Coronary artery (tissue), 2 donors: ENCODE data around the gene TMEM130.

ENCODE experiments used
- DNase-seq: peaks from one replicate; pipeline ENCODE4 v3.0.0-alpha.2; 2017; ENCODE audit warnings: low spot score
- H3K27ac ChIP-seq, 2 donors: fragments of 200-600 bp; sonication (generic); one replicate each; pipeline ENCODE4 v1.5.1; 2016 to 2019
- H3K4me3 ChIP-seq: fragments of 200-600 bp; sonication (generic); 2 replicates; pipeline ENCODE4 v1.5.1; 2016; ENCODE audit warnings: mild to moderate bottlenecking, moderate library complexity
- TF ChIP-seq, protein P1 (sequence below): fragments of 200-600 bp; sonication (generic); IDR thresholded peaks from one replicate; pipeline ENCODE4 v1.5.1; 2019; ENCODE audit warnings: antibody characterized with exemption

The TMEM130 gene

GRCh38 chr7:98870807-98871491 is 1.1 kb upstream of the TMEM130 start:
- peak; percentile 66 for DNase-seq
- TF ChIP-seq, protein P1, sequence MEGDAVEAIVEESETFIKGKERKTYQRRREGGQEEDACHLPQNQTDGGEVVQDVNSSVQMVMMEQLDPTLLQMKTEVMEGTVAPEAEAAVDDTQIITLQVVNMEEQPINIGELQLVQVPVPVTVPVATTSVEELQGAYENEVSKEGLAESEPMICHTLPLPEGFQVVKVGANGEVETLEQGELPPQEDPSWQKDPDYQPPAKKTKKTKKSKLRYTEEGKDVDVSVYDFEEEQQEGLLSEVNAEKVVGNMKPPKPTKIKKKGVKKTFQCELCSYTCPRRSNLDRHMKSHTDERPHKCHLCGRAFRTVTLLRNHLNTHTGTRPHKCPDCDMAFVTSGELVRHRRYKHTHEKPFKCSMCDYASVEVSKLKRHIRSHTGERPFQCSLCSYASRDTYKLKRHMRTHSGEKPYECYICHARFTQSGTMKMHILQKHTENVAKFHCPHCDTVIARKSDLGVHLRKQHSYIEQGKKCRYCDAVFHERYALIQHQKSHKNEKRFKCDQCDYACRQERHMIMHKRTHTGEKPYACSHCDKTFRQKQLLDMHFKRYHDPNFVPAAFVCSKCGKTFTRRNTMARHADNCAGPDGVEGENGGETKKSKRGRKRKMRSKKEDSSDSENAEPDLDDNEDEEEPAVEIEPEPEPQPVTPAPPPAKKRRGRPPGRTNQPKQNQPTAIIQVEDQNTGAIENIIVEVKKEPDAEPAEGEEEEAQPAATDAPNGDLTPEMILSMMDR: no peak
- Histone ChIP-seq H3K27ac (peak overlapping the region; percentile 50 to 86), H3K4me3 (peak overlapping the region; percentile 78)

DNA sequence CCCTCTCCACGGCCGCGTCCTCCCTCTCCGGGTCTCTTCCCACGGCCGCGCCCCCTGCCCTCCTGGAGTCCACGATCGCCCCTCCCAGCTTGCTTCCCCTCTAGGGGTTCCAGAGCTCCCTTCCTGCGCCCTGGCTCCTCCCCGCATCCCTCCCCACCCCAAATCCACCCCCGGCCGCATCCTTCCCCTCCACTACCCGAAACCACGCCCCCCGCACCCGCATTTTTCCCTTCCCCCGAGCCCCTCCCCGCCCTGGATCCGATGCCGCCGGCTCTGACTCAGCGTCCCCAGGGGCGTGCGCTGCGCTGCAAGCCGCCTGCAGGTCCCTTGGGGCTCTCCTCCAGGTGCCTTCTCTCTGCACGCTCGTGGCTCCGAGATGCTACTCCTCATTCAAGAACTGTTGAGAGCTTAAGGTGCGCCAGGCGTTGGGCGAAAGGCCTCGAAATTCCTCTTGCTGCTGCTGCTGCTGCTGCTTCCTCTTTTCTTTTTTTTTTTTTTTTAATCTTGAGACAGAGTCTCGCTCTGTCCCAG is 372 bp upstream of the TMEM130 start:
- Histone ChIP-seq H3K4me3 (peak overlapping the region; percentile 78), H3K27ac (peak overlapping the region; percentile 74 to 86)
- DNase-seq: peak; percentile 88
- TF ChIP-seq, protein P1: no peak

DNA sequence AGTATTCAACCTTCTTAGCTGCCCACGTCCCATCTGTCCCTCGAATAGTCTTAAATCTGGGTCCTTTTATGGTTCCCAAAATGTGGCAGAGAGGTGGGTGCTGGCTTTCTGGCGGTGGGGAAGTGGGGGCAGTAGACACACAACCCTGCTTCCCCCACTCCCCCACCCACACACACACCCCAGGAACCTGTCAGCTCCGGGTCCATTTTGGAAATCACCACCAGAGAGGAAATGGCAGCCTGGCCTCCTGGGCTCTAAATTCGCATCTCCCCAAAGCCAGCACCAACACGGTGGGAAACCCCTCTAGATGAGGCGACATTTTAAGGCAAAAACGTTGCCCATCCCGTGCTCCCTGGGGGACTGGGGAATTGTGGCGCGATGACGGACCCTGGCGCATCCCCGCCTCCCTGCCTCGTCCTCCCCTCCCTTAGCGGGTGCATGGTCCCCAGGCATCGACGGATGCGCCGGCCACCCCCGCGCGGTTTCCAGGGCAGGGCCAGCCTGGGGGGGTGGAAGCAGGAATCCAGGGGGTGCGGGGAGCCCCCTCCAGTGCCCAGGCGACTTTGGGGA is 702 bp downstream of the TMEM130 start:
- Histone ChIP-seq H3K27ac (peak overlapping the region; percentile 74 to 86), H3K4me3 (peak overlapping the region; percentile 78)
- no peak for DNase-seq
- TF ChIP-seq, protein P1: no peak

- H3K4me3 ChIP-seq: no peak overlapping the region
- DNase-seq: no peak
- TF ChIP-seq, protein P1: no peak
- peak overlapping the region; percentile 60 to 86 for H3K27ac ChIP-seq
These were observed 1.4 kb downstream of the TMEM130 start for GRCh38 chr7:98868450-98868849.

DNA sequence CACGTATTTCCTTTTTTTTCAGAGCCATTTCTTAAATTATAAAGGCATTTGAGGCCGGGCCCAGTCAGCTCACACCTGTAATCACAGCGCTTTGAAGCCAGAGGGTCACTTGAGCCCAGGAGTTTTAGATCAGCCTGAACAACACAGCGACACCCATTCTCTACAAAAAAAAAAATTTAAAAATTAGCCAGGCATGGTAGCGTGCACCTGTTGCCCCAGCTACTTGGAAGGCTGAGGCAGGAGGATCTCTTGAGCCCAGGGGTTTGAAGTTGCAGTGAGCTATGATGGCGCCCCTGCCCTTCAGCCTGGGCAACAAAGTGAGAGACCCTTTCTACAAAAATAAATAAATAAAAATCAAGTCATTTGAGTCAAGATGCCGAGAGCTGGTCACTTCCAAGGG is 3.0 kb downstream of the TMEM130 start:
- Histone ChIP-seq H3K27ac (peak overlapping the region; percentile 20 to 86), H3K4me3 (no peak overlapping the region)
- no peak for DNase-seq
- TF ChIP-seq, protein P1: no peak

DNA sequence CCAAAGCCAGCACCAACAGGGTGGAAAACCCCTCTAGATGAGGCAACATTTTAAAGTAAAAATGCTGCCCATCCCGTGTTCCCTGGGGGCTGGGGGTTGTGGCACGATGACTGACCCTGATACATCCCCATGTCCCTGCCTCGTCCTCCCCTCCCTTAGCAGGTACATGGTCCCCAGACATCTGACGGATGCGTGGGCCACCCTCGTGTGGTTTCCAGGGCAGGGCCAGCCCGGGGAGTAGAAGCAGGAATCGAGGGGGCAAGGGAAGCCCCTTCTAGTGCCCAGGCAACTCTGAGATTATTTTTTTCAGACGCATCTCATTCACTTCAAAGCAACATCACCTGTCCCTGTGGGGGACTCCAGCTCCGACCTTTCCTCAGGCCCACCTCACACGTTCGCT is 3.5 kb downstream of the TMEM130 start:
- DNase-seq: no peak
- H3K27ac ChIP-seq: peak overlapping the region; percentile 20 to 86
- TF ChIP-seq, protein P1: no peak
- no peak overlapping the region for H3K4me3 ChIP-seq
